K562 (cell line): ENCODE results near the gene CD72. TPM values are rescaled to one million over a fixed set of nuclear protein-coding genes. Genes with fewer than 3 reads are reported as not detected.

Experiments
- ATAC-seq: fragments of 200-7000 bp; cut with Tn5 transposase; 3 replicates; pipeline ENCODE4 v1.9.1; 2020; ENCODE audit warnings: moderate library complexity
- BruUV-seq: library from RNA; stranded (reverse); fragments of 400-500 nt; replicated peaks from 2 replicates; lab custom pipeline; 2021; lab: Mats Ljungman, UMichigan
- CTCF ChIA-PET: fragments of 300-600 bp; formaldehyde crosslinking; extraction: SDS; loops from one replicate; lab custom pipeline; 2021; ENCODE audit warnings: low intra/inter-chr PET ratio; lab: Yijun Ruan, JAX
- POLR2A ChIA-PET: fragments of 300-600, 350-650 bp; sonication (Branson Sonifier 250); formaldehyde crosslinking; extraction: SDS; loops from one replicate; lab custom pipeline; 2021; ENCODE audit warnings: antibody characterized with exemption, inconsistent platforms; lab: Yijun Ruan, JAX
- DNase-seq, 4 experiments: peaks; one replicate each; pipeline versions ENCODE4 v3.0.0 to v3.0.0-alpha.2; 2011 to 2018; ENCODE audit warnings: low spot score in 3 of 4, mixed read lengths in 3 of 4; ENCODE audit errors: extremely low read depth in 1 of 4
- FAIRE-seq: peaks from 2 replicates; lab custom pipeline; 2011; peaks lifted over from hg19 to GRCh38; lab: Jason Lieb, UNC
- H2AFZ ChIP-seq: 2 replicates; pipeline ENCODE4 v1.6.0; 2011; ENCODE audit warnings: low read depth, low read length, control low read depth, inconsistent platforms
- H3K27ac ChIP-seq: fragments of 200-600 bp; 3 replicates; pipeline ENCODE4 v1.8.0; 2011; ENCODE audit warnings: low read depth, mild to moderate bottlenecking, control low read depth, inconsistent platforms, low read length, moderate library complexity, mixed read lengths; ENCODE audit errors: extremely low read depth
- H3K27me3 ChIP-seq, 2 experiments: fragments of 300-600 bp in 1 of 2; 2 replicates in 1 of 2; 3 replicates in 1 of 2; pipeline versions ENCODE4 v1.6.0 to v1.8.0; 2011; ENCODE audit warnings: inconsistent platforms in 2 of 2, low read length in 2 of 2, mild to moderate bottlenecking in 1 of 2, mixed read lengths in 1 of 2, moderate library complexity in 1 of 2; ENCODE audit not compliant: control insufficient read depth in 2 of 2, insufficient read depth in 2 of 2
- H3K36me3 ChIP-seq: fragments of 300-600 bp; 3 replicates; pipeline ENCODE4 v1.8.0; 2011; ENCODE audit warnings: mild to moderate bottlenecking, low read length, inconsistent platforms; ENCODE audit not compliant: control insufficient read depth, insufficient read depth
- H3K4me1 ChIP-seq, 2 experiments: fragments of 200-600 bp in 1 of 2; replicated peaks in 1 of 2; 2 replicates in 1 of 2; 3 replicates in 1 of 2; pipeline versions ENCODE4 v1.5.1 to v1.8.0; 2011; ENCODE audit warnings: inconsistent platforms in 2 of 2, low read length in 2 of 2, mild to moderate bottlenecking in 1 of 2, mixed read lengths in 1 of 2, moderate library complexity in 1 of 2; ENCODE audit not compliant: control insufficient read depth in 2 of 2, insufficient read depth in 2 of 2
- H3K4me2 ChIP-seq: 2 replicates; pipeline ENCODE4 v1.6.1; 2011; ENCODE audit warnings: low read length, control low read depth, inconsistent platforms, mixed read lengths; ENCODE audit not compliant: insufficient read depth
- H3K4me3 ChIP-seq: fragments of 200-600 bp; sonication (generic), shearing (Covaris generic); 2 replicates; pipeline ENCODE4 v1.5.1; 2016; ENCODE audit warnings: control low read depth, inconsistent platforms
- H3K79me2 ChIP-seq: fragments of 200-600 bp; 3 replicates; pipeline ENCODE4 v1.8.0; 2011; ENCODE audit warnings: low read length, inconsistent platforms; ENCODE audit not compliant: control insufficient read depth, insufficient read depth
- H3K9ac ChIP-seq, 2 experiments: 2 replicates each; pipeline versions ENCODE4 v1.6.0 to v1.6.1; 2011; ENCODE audit warnings: low read depth in 2 of 2, low read length in 2 of 2, control low read depth in 1 of 2, inconsistent platforms in 1 of 2, mild to moderate bottlenecking in 1 of 2, mixed read lengths in 1 of 2; ENCODE audit not compliant: insufficient read depth in 1 of 2
- H3K9me1 ChIP-seq: one replicate; pipeline ENCODE4 v1.6.0; 2011; ENCODE audit warnings: inconsistent platforms, mild to moderate bottlenecking, low read length, moderate library complexity; ENCODE audit not compliant: control insufficient read depth, insufficient read depth
- H3K9me3 ChIP-seq: replicated peaks from 2 replicates; pipeline ENCODE4 v1.5.1; 2011; ENCODE audit warnings: low read depth, low read length, inconsistent platforms; ENCODE audit not compliant: control insufficient read depth, insufficient read depth
- H4K20me1 ChIP-seq: replicated peaks from 2 replicates; pipeline ENCODE4 v1.6.1; 2011; ENCODE audit warnings: low read length, inconsistent platforms, mixed read lengths; ENCODE audit not compliant: control insufficient read depth, insufficient read depth
- MAFG ChIP-seq: fragments of 450-650 bp; conservative IDR thresholded peaks from 2 replicates; pipeline ENCODE4 v1.6.1; 2016; ENCODE audit warnings: missing genetic modification characterization, missing compliant biosample characterization
- REST ChIP-seq, 2 experiments: fragments of 450-650 bp; formaldehyde crosslinking in 1 of 2; IDR thresholded peaks; 2 replicates each; pipeline versions ENCODE4 v1.4.0 to v1.6.1; 2014 to 2020; ENCODE audit warnings: mild to moderate bottlenecking in 2 of 2, borderline replicate concordance in 1 of 2, low read depth in 1 of 2
- ZEB2 ChIP-seq: fragments of 450-650 bp; IDR thresholded peaks from 2 replicates; pipeline ENCODE4 v1.6.1; 2016
- ZFP36 ChIP-seq: fragments of 150-350 bp; IDR thresholded peaks from 2 replicates; pipeline ENCODE4 v1.6.1; 2018; ENCODE audit warnings: low read length, low read depth; ENCODE audit not compliant: partially characterized antibody
- ZNF263 ChIP-seq: sonication (generic); formaldehyde crosslinking; IDR thresholded peaks from 2 replicates; pipeline ENCODE4 v1.8.0; 2022; ENCODE audit warnings: mild to moderate bottlenecking, missing genetic modification reagents, borderline replicate concordance
- ZNF277 ChIP-seq: fragments of 250-450 bp; sonication (Bioruptor Pico); IDR thresholded peaks from 2 replicates; pipeline ENCODE4 v1.8.0; 2022; ENCODE audit warnings: inconsistent platforms, mild to moderate bottlenecking, moderate library complexity, borderline replicate concordance
- WGBS: fragments of 100-300 bp; shearing (Covaris generic); methylation state at CpG from one replicate; pipeline ENCODE4 v1.1.6; 2016; ENCODE audit warnings: low coverage, mixed read lengths; ENCODE audit not compliant: insufficient coverage; ENCODE audit errors: missing lambda C conversion rate; 5-methylcytosine and 5-hydroxymethylcytosine counted together
- in situ Hi-C: fragments of 300-500 bp; cut with MboI; formaldehyde crosslinking; loops from 4 replicates; pipeline ENCODE4 v1.15.0; 2018; ENCODE audit warnings: inconsistent platforms, mixed read lengths
- intact Hi-C: fragments of 100-400 bp; cut with micrococcal nuclease; formaldehyde crosslinking; loops from 2 replicates; pipeline ENCODE4 v1.14.2; 2022
- polyA plus RNA-seq, 8 experiments: library from polyadenylated mRNA; depleted of rRNA in 4 of 8; stranded (reverse) in 5 of 8; unstranded in 3 of 8; fragments of >200 nt; fragmentation: Nextera tagmentation in 2 of 8; fragmentation: Illumina TruSeq in 1 of 8; extraction: Ambion mirVana in 2 of 8; extraction: Trizol in 1 of 8; gene quantifications; 2 replicates each; pipeline versions ENCODE4 v1.2.1 to v1.2.3, GENCODE V29; 2011 to 2014; ENCODE audit warnings: inconsistent platforms in 1 of 8, missing spikeins in 1 of 8
- total RNA-seq, 7 experiments: library from RNA; depleted of rRNA in 6 of 7; stranded (reverse); fragments of >200 nt in 6 of 7; fragmentation: Illumina TruSeq in 2 of 7; extraction: Trizol in 2 of 7; gene quantifications; 2 replicates each; pipeline versions ENCODE4 v1.2.1 to v1.2.3, GENCODE V29; 2011 to 2021; ENCODE audit warnings: low replicate concordance in 1 of 7

CD72 gene
- total and polyA plus RNA-seq, 9 of the 15 experiments (the other 6 are each of a cell fraction or from before 2014, with no cell fraction given) = 0.11 to 0.78 (median 0.27) TPM; not detected in 1

GRCh38 chr9:35618854-35619799, 914 bp upstream of the CD72 start:
- H2AFZ ChIP-seq = no peak overlapping the region
- no TSS peak for BruUV-seq
- H3K9ac ChIP-seq = peak overlapping the region in 1 of 2 experiments; percentile 17; a peak in 1 of 4 replicates
- no peak for FAIRE-seq
- no peak overlapping the region for H3K4me3 ChIP-seq
- no peaks in the 10 kb centered on the region for H3K9me1 ChIP-seq
- no peak for DNase-seq
- no peaks in the 10 kb centered on the region for H4K20me1 ChIP-seq
- H3K27me3 ChIP-seq = peaks cover 3 to 27% of the 10 kb centered on the region in 2 experiments; a peak in 3 of 5 replicates
- CTCF ChIA-PET = no interaction called here
- TF ChIP-seq ZEB2 (no peak), MAFG (tag) (no peak), ZNF263 (CRISPR knock-in tag) (no peak), REST (IDR thresholded peaks at IDR 0.05; ENCODE audit: borderline replicate concordance) (no peak), REST (CRISPR knock-in tag; IDR thresholded peaks at IDR 0.05; ENCODE audit: low read depth) (no peak), ZNF277 (no peak), ZFP36 (peak; percentile 59)
- WGBS = 63% methylated on average over 4 of the region's 17 CpGs
- intact Hi-C loops (no loop called here), in situ Hi-C loops (no loop called here)
- no peak for ATAC-seq
- H3K4me2 ChIP-seq = no peak overlapping the region
- H3K4me1 ChIP-seq = peaks cover 5 to 24% of the 10 kb centered on the region in 2 experiments; a peak in 3 of 5 replicates
- POLR2A ChIA-PET = interaction anchor here (1.4 kb wide), 1 partner anchor 16 kb away, joined by 3 read pairs; no protein-coding TSS in a partner anchor
- no peaks in the 10 kb centered on the region for H3K9me3 ChIP-seq
- no peaks in the 10 kb centered on the region for H3K79me2 ChIP-seq
- no peak overlapping the region for H3K27ac ChIP-seq
- no peaks in the 10 kb centered on the region for H3K36me3 ChIP-seq
